HepG2 (cell line): ENCODE measurements around the gene CPZ. TPM values are rescaled to one million over a fixed set of nuclear protein-coding genes. Genes with fewer than 3 reads are reported as not detected.

Experiments
- ATAC-seq: fragments of 200-7000 bp; cut with Tn5 transposase; 3 replicates; pipeline ENCODE4 v1.9.1; 2020; ENCODE audit warnings: mild to moderate bottlenecking, moderate library complexity
- BruUV-seq: library from RNA; stranded (reverse); fragments of 400-500 nt; replicated peaks from 2 replicates; lab custom pipeline; 2021; lab: Mats Ljungman, UMichigan
- CTCF ChIA-PET: fragments of 300-600 bp; formaldehyde crosslinking; extraction: SDS; loops from one replicate; lab custom pipeline; 2021; ENCODE audit warnings: low total read pairs, inconsistent platforms, low intra/inter-chr PET ratio; lab: Yijun Ruan, JAX
- POLR2A ChIA-PET: fragments of 350-600 bp; sonication (Branson Sonifier 250); formaldehyde crosslinking; loops from one replicate; lab custom pipeline; 2020; ENCODE audit warnings: antibody characterized with exemption, inconsistent platforms; lab: Yijun Ruan, JAX
- DNase-seq: peaks from one replicate; pipeline ENCODE4 v3.0.0-alpha.2; 2015; ENCODE audit warnings: low spot score
- FAIRE-seq: peaks from 3 replicates; lab custom pipeline; 2011; peaks lifted over from hg19 to GRCh38; lab: Jason Lieb, UNC
- H2AFZ ChIP-seq: one replicate; pipeline ENCODE4 v1.6.1; 2011; ENCODE audit warnings: low read length, inconsistent platforms
- H3K27ac ChIP-seq: fragments of 300-600 bp; 3 replicates; pipeline ENCODE4 v1.8.0; 2011; ENCODE audit warnings: mixed run types, mild to moderate bottlenecking, mixed read lengths, low read length, inconsistent platforms; ENCODE audit not compliant: insufficient read depth; ENCODE audit errors: extremely low read length
- H3K27me3 ChIP-seq, 2 experiments: fragments of 200-600 bp in 1 of 2; 2 replicates in 1 of 2; 3 replicates in 1 of 2; pipeline versions ENCODE4 v1.6.0 to v1.8.0; 2011; ENCODE audit warnings: low read length in 2 of 2, mild to moderate bottlenecking in 2 of 2, moderate library complexity in 2 of 2, inconsistent platforms in 1 of 2; ENCODE audit not compliant: insufficient read depth in 2 of 2, control insufficient read depth in 1 of 2
- H3K36me3 ChIP-seq, 2 experiments: fragments of 200-600 bp in 1 of 2; replicated peaks in 1 of 2; 2 replicates in 1 of 2; 3 replicates in 1 of 2; pipeline versions ENCODE4 v1.5.1 to v1.8.0; 2011; ENCODE audit warnings: low read length in 2 of 2, inconsistent platforms in 1 of 2; ENCODE audit not compliant: insufficient read depth in 2 of 2, control insufficient read depth in 1 of 2
- H3K4me1 ChIP-seq: 2 replicates; pipeline ENCODE4 v1.5.1; 2012; ENCODE audit warnings: low read length, inconsistent platforms; ENCODE audit not compliant: insufficient read depth
- H3K4me2 ChIP-seq: 2 replicates; pipeline ENCODE4 v1.6.0; 2011; ENCODE audit warnings: low read depth, low read length, inconsistent platforms
- H3K4me3 ChIP-seq, 3 experiments: fragments of 200-600 bp in 1 of 3; sonication (generic), shearing (Covaris generic) in 1 of 3; replicated peaks in 1 of 3; 2 replicates each; pipeline ENCODE4 v1.5.1; 2011 to 2016; ENCODE audit warnings: low read length in 3 of 3, inconsistent platforms in 2 of 3, low read depth in 2 of 3, mild to moderate bottlenecking in 2 of 3, control low read depth in 1 of 3, mixed read lengths in 1 of 3; ENCODE audit not compliant: insufficient read depth in 1 of 3
- H3K79me2 ChIP-seq: one replicate; pipeline ENCODE4 v1.6.1; 2011; ENCODE audit warnings: low read length, inconsistent platforms; ENCODE audit not compliant: insufficient read depth
- H3K9ac ChIP-seq: 2 replicates; pipeline ENCODE4 v1.6.0; 2011; ENCODE audit warnings: mild to moderate bottlenecking, low read depth, low read length, inconsistent platforms; ENCODE audit not compliant: insufficient read depth
- H3K9me3 ChIP-seq: 2 replicates; pipeline ENCODE4 v1.5.1; 2012; ENCODE audit warnings: mild to moderate bottlenecking, low read length
- H4K20me1 ChIP-seq: 2 replicates; pipeline ENCODE4 v1.6.0; 2011; ENCODE audit warnings: inconsistent platforms, mild to moderate bottlenecking, low read length, moderate library complexity; ENCODE audit not compliant: insufficient read depth
- ATF2 ChIP-seq: sonication (generic); formaldehyde crosslinking; IDR thresholded peaks from 2 replicates; pipeline ENCODE4 v1.4.0; 2020; ENCODE audit warnings: missing genetic modification reagents
- ATF7 ChIP-seq, 2 experiments: fragments of 450-650 bp in 1 of 2; sonication (generic) in 1 of 2; formaldehyde crosslinking in 1 of 2; IDR thresholded peaks; 2 replicates each; pipeline versions ENCODE4 v1.4.0 to v1.6.1; 2016 to 2020; ENCODE audit warnings: antibody characterized with exemption in 1 of 2, mild to moderate bottlenecking in 1 of 2, missing genetic modification reagents in 1 of 2
- CCAR2 ChIP-seq: fragments of 200-400 bp; formaldehyde crosslinking; optimal IDR thresholded peaks from 2 replicates; pipeline ENCODE3; 2018; ENCODE audit warnings: low read depth, mild to moderate bottlenecking, low read length, moderate library complexity
- KLF13 ChIP-seq: sonication (generic); formaldehyde crosslinking; IDR thresholded peaks from 2 replicates; pipeline ENCODE4 v1.4.0; 2020; ENCODE audit warnings: mild to moderate bottlenecking, missing genetic modification reagents
- MAFK ChIP-seq, 2 experiments: IDR thresholded peaks in 1 of 2; conservative IDR thresholded peaks in 1 of 2; 2 replicates each; pipeline ENCODE4 v1.6.1; 2011; ENCODE audit warnings: improper control_type of control experiment in 2 of 2, low read length in 2 of 2
- MED1 ChIP-seq: sonication (generic); formaldehyde crosslinking; IDR thresholded peaks from 2 replicates; pipeline ENCODE4 v1.4.0; 2020; ENCODE audit warnings: missing genetic modification reagents
- SOX5 ChIP-seq: IDR thresholded peaks from 2 replicates; pipeline ENCODE4 v1.6.1; 2016; ENCODE audit warnings: borderline replicate concordance
- ZNF230 ChIP-seq: sonication (generic); formaldehyde crosslinking; IDR thresholded peaks from 2 replicates; pipeline ENCODE4 v1.4.0; 2020; ENCODE audit warnings: mild to moderate bottlenecking, missing genetic modification reagents
- ZNF800 ChIP-seq: sonication (generic); formaldehyde crosslinking; IDR thresholded peaks from 2 replicates; pipeline ENCODE4 v1.4.0; 2020; ENCODE audit warnings: missing genetic modification reagents
- WGBS: methylation state at CpG from one replicate; pipeline ENCODE4 v1.1.6; 2017; ENCODE audit warnings: low lambda C conversion rate; 5-methylcytosine and 5-hydroxymethylcytosine counted together
- in situ Hi-C: cut with HindIII; loops from 2 replicates; pipeline ENCODE4 v1.10.0; 2017; ENCODE audit warnings: low pct_unique_long_range_greater_than_20kb; ENCODE audit not compliant: extremely low pct_ligation_motif_present
- intact Hi-C: fragments of 100-400 bp; cut with micrococcal nuclease; formaldehyde crosslinking; loops from one replicate; pipeline ENCODE4 v1.10.0; 2022; ENCODE audit not compliant: unreplicated experiment
- polyA plus RNA-seq, 8 experiments: library from polyadenylated mRNA; depleted of rRNA in 3 of 8; stranded (reverse) in 7 of 8; unstranded in 1 of 8; fragments of >200 nt; fragmentation: Illumina TruSeq in 4 of 8; extraction: Trizol in 4 of 8; gene quantifications; 2 replicates each; pipeline versions ENCODE4 v1.2.1 to v1.2.3, GENCODE V29; 2011 to 2016; ENCODE audit warnings: low read depth in 4 of 8, missing spikeins in 1 of 8, mixed read lengths in 1 of 8; ENCODE audit not compliant: insufficient read depth in 1 of 8
- total RNA-seq, 5 experiments: library from RNA; depleted of rRNA; stranded (reverse); fragments of >200 nt; fragmentation: Illumina TruSeq; extraction: Trizol; gene quantifications; 2 replicates each; pipeline ENCODE4 v1.2.3, GENCODE V29; 2016; ENCODE audit warnings: low read depth in 1 of 5

The CPZ gene
- total and polyA plus RNA-seq, 2 of the 13 experiments (the other 11 are each of a cell fraction or from before 2014, with no cell fraction given) = 0.58 to 0.61 TPM

- Histone ChIP-seq H3K36me3 (no peaks in the 10 kb centered on the region), H4K20me1 (no peaks in the 10 kb centered on the region), H3K27ac (no peak overlapping the region), H3K4me1 (no peaks in the 10 kb centered on the region), H3K4me3 (no peak overlapping the region), H3K9me3 (no peaks in the 10 kb centered on the region), H3K79me2 (no peaks in the 10 kb centered on the region), H3K4me2 (no peak overlapping the region), H3K27me3 (peaks cover 0 to 40% of the 10 kb centered on the region in 2 experiments), H3K9ac (no peak overlapping the region), H2AFZ (no peak overlapping the region)
- no peak for TF ChIP-seq ZNF230 (CRISPR knock-in tag)
- TF ChIP-seq ZNF800 (CRISPR knock-in tag) = no peak
- TF ChIP-seq MAFK (conservative IDR thresholded peaks at IDR 0.05 in 1 of 2, IDR thresholded peaks at IDR 0.05 in 1 of 2; ENCODE audit: low read length in 2 of 2) = no peak
- TF ChIP-seq KLF13 (CRISPR knock-in tag) = no peak
- TF ChIP-seq SOX5 (CRISPR knock-in tag) = no peak
- no peak for TF ChIP-seq CCAR2
- no peak for TF ChIP-seq ATF2 (CRISPR knock-in tag)
- no peak for TF ChIP-seq ATF7 (IDR thresholded peaks at IDR 0.05)
- TF ChIP-seq ATF7 (CRISPR knock-in tag; IDR thresholded peaks at IDR 0.05) = no peak
- no peak for TF ChIP-seq MED1 (CRISPR knock-in tag)
- no TSS peak for BruUV-seq
- in situ Hi-C loops = loop anchor here (10.0 kb wide), 1 partner anchor 68 kb away; no protein-coding TSS in a partner anchor
- ChIA-PET POLR2A (no interaction called here), CTCF (no interaction called here)
- 24% methylated on average over 4 of the region's 16 CpGs for WGBS
- intact Hi-C loops = no loop called here
- no peak for DNase-seq
- FAIRE-seq = no peak
- no peak for ATAC-seq
Measured at GRCh38 chr4:8542776-8543525, 49.6 kb upstream of the CPZ start.
